Measurements from ENCODE around the gene ASPHD1. TPM values are rescaled to one million over a fixed set of nuclear protein-coding genes. Genes with fewer than 3 reads are reported as not detected.

ASPHD1 gene
- 1 to 10 TPM; 2.0 to 2.1 TPM for total RNA-seq

DNA sequence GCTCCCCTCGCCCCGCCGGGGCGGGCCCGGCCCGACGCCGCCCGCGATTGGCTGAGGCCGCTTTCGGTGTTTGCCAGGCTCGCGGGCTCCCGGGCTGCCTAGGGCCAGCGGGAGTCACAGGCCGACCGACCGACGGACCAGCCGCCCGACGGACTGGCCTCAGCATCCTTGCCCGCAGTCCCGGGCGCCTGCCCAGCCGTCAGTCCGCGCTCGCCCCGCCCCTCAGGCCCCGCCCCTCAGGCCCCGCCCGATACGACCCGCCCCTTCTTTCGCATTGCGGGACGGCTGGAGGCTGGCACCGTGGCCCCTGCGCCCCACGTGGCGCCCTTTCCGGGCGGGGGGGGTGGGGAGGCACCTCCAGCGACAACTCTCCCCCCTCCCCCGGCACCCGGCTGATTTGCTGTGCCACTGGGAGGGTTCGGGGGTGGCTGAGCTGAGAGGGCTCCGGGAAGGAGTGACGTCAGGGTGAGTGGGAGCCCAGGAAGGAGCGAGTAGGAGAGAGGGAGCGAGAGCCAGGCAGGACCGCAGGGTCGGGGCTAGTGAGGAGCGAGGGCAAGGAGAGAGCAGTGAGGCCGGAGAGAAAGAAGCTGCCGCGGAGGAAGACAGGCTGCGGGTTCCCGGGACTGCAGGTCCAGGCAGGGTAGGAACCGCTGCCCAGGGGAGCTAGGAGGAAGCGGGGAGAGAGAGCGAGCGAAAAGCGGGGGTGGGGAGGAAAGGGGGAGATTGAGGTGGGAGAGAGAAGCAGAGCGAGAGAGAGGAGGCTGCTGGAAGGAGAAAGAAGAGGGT is at the start of gene ASPHD1:
ASPHD1 (plus strand) TSS at position 387 of the 786 bp plus-strand sequence. CDS start 484 bp downstream, outside the sequence.
- intact Hi-C loops (cut with micrococcal nuclease), result no loop called here
- peak; percentile 71 for DNase-seq
- POLR2A ChIA-PET, result interaction anchor here (0.6 to 3.1 kb wide), 8 partner anchors 11 to 166 kb away, joined by 3 to 16 read pairs (median 4); partner anchors contain the start of genes ALDOA, HIRIP3, INO80E and KCTD13
- TF ChIP-seq, protein P1, sequence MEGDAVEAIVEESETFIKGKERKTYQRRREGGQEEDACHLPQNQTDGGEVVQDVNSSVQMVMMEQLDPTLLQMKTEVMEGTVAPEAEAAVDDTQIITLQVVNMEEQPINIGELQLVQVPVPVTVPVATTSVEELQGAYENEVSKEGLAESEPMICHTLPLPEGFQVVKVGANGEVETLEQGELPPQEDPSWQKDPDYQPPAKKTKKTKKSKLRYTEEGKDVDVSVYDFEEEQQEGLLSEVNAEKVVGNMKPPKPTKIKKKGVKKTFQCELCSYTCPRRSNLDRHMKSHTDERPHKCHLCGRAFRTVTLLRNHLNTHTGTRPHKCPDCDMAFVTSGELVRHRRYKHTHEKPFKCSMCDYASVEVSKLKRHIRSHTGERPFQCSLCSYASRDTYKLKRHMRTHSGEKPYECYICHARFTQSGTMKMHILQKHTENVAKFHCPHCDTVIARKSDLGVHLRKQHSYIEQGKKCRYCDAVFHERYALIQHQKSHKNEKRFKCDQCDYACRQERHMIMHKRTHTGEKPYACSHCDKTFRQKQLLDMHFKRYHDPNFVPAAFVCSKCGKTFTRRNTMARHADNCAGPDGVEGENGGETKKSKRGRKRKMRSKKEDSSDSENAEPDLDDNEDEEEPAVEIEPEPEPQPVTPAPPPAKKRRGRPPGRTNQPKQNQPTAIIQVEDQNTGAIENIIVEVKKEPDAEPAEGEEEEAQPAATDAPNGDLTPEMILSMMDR (IDR thresholded peaks at IDR 0.05), result no peak
- peak; percentile 91 for ATAC-seq
- Mint-ChIP-seq H3K27me3 (peaks cover 22% of the 10 kb centered on the region), H3K4me3 (peak within 1 kb of the TSS; percentile 67), H3K4me1 (ENCODE audit: low read depth) (peaks cover 12% of the 10 kb centered on the region), H3K36me3 (ENCODE audit: low read depth) (no peaks in the 10 kb centered on the region), H3K9me3 (no peaks in the 10 kb centered on the region), H3K27ac (no peak within 1 kb of the TSS)
- CTCF ChIA-PET, result interaction anchor here (0.9 to 2.5 kb wide), 6 partner anchors 17 to 209 kb away, joined by 3 to 6 read pairs (median 3); partner anchors contain the start of genes PAGR1 and TLCD3B

DNA sequence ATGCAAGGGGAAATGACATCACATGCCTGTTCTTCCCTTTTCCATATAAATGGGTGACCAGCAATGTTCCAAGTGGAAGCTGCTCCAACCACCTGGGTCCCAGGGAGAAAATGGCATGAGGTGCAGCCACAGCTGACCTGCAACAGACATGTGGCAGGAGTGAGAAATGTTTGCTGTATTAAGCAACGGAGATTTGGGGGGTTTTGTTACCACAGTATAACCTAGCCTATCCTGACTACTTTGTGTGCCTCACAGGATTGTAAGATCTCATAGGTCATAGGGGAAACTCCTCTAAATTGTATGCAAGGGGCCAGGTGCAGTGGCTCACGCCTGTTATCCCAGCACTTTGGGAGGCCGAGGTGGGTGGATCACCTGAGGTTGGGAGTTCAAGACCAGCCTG is 49.3 kb upstream of the ASPHD1 start:
- ChIA-PET CTCF (interaction anchor here (0.7 to 1.0 kb wide), 2 partner anchors 33 to 150 kb away, joined by 3 to 4 read pairs; no protein-coding TSS in a partner anchor), POLR2A (no interaction called here)
- Mint-ChIP-seq H3K27me3 (no peaks in the 10 kb centered on the region), H3K9me3 (no peaks in the 10 kb centered on the region), H3K4me3 (no peak overlapping the region), H3K36me3 (ENCODE audit: low read depth) (peaks cover 1% of the 10 kb centered on the region), H3K27ac (no peak overlapping the region), H3K4me1 (ENCODE audit: low read depth) (no peaks in the 10 kb centered on the region)
- intact Hi-C loops (cut with micrococcal nuclease), result no loop called here
- DNase-seq (no peak), ATAC-seq (no peak)
- TF ChIP-seq, protein P1 (IDR thresholded peaks at IDR 0.05), result no peak

GRCh38 chr16:29852654-29853053 is 47.6 kb upstream of the ASPHD1 start:
- no peaks in the 10 kb centered on the region for H3K9me3 Mint-ChIP-seq
- POLR2A ChIA-PET, result interaction anchor here (0.8 to 1.3 kb wide), 2 partner anchors 62 to 259 kb away, joined by 3 read pairs; partner anchors contain the start of gene KIF22
- no peak overlapping the region for H3K4me3 Mint-ChIP-seq
- CTCF ChIA-PET, result interaction anchor here (0.8 to 1.6 kb wide), 3 partner anchors 9 to 154 kb away, joined by 3 to 5 read pairs (median 3); no protein-coding TSS in a partner anchor
- ATAC-seq, result no peak
- H3K4me1 Mint-ChIP-seq (ENCODE audit: low read depth), result no peaks in the 10 kb centered on the region
- H3K27ac Mint-ChIP-seq, result no peak overlapping the region
- H3K36me3 Mint-ChIP-seq (ENCODE audit: low read depth), result no peaks in the 10 kb centered on the region
- no peaks in the 10 kb centered on the region for H3K27me3 Mint-ChIP-seq
- TF ChIP-seq, protein P1 (IDR thresholded peaks at IDR 0.05), result no peak
- no peak for DNase-seq
- intact Hi-C loops (cut with micrococcal nuclease), result no loop called here

DNA sequence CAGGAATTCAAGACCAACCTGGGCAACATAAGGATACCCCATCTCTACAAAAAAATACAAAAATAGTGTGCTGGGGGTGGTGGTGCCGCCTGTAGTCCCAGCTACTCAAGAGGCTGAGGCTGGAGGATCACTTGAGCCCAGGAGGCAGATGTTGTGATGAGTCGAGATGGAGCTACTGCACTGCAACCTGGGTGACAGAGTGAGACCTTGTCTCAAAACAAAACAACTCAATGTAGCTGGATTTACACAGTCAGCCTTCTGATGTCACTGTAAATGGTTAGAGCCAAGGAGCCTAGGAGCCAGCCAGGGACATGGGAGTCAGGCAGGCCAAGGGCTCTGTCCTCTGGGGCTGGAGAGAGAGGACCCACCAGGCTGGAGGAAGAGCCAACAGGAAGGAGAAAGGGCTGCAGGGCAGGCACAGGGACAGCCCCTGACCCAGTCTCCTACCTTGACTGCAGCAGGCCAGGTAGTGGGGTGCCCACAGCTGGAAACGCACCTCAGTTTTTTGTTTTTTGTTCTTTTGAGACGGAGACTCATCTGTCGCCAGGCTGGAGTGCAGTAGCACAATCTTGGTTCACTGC is 45.7 kb upstream of the ASPHD1 start:
- Mint-ChIP-seq H3K9me3 (no peaks in the 10 kb centered on the region), H3K4me1 (ENCODE audit: low read depth) (peaks cover 3% of the 10 kb centered on the region), H3K27me3 (no peaks in the 10 kb centered on the region), H3K27ac (no peak overlapping the region), H3K36me3 (ENCODE audit: low read depth) (peaks cover 12% of the 10 kb centered on the region), H3K4me3 (no peak overlapping the region)
- POLR2A ChIA-PET, result interaction anchor here (0.9 kb wide), 1 partner anchor 14 kb away, joined by 3 read pairs; no protein-coding TSS in a partner anchor
- CTCF ChIA-PET, result interaction anchor here (0.7 to 1.5 kb wide), 5 partner anchors 10 to 154 kb away, joined by 3 read pairs; partner anchors contain the start of gene PAGR1
- TF ChIP-seq, protein P1 (IDR thresholded peaks at IDR 0.05), result no peak
- DNase-seq, result no peak
- peak; percentile 30 for ATAC-seq
- intact Hi-C loops (cut with micrococcal nuclease), result no loop called here
